Activated B cell treated with CpG ODN at 0.5 μM for 24 hours (primary cell): ENCODE measurements around the gene UBL7. TPM values are rescaled to one million over a fixed set of nuclear protein-coding genes. Genes with fewer than 3 reads are reported as not detected.

Source experiments
- ATAC-seq: fragments of 200-7000 bp; cut with Tn5 transposase; one replicate; pipeline ENCODE4 v1.10.0; 2021; ENCODE audit warnings: low read depth, mild to moderate bottlenecking, moderate library complexity
- CTCF ChIA-PET: fragments of 350-600 bp; sonication (Branson Sonifier 250); formaldehyde crosslinking; loops from one replicate; lab custom pipeline; 2021; ENCODE audit warnings: antibody characterized with exemption; lab: Charles Lee
- POLR2A ChIA-PET: fragments of 350-600 bp; sonication (Branson Sonifier 250); formaldehyde crosslinking; loops from one replicate; lab custom pipeline; 2021; ENCODE audit warnings: antibody characterized with exemption; lab: Charles Lee
- DNase-seq: peaks from one replicate; pipeline ENCODE4 v3.0.0; 2022
- H3K27ac Mint-ChIP-seq: one replicate; pipeline ENCODE4 v1.8.0; 2020; ENCODE audit warnings: mixed read lengths
- H3K27me3 Mint-ChIP-seq: one replicate; pipeline ENCODE4 v1.8.0; 2021; ENCODE audit warnings: mixed read lengths
- H3K36me3 Mint-ChIP-seq: one replicate; pipeline ENCODE4 v1.8.0; 2021; ENCODE audit warnings: low read depth, mixed read lengths
- H3K4me1 Mint-ChIP-seq: one replicate; pipeline ENCODE4 v1.8.0; 2021; ENCODE audit warnings: mixed read lengths
- H3K4me3 Mint-ChIP-seq: one replicate; pipeline ENCODE4 v1.8.0; 2020; ENCODE audit warnings: mild to moderate bottlenecking, mixed read lengths
- H3K9me3 Mint-ChIP-seq: one replicate; pipeline ENCODE4 v1.8.0; 2020; ENCODE audit warnings: mixed read lengths
- intact Hi-C: fragments of 100-400 bp; cut with micrococcal nuclease; formaldehyde crosslinking; loops from one replicate; pipeline ENCODE4 v1.15.1; 2024
- total RNA-seq: library from RNA; stranded (reverse); gene quantifications from 2 replicates; pipeline ENCODE4 v1.2.3, GENCODE V29; 2022
- TF ChIP-seq, protein P1 (sequence below): fragments of 200-600 bp; IDR thresholded peaks from one replicate; pipeline ENCODE4 v1.8.0; 2022; ENCODE audit warnings: antibody characterized with exemption, mild to moderate bottlenecking

Gene UBL7
- total RNA-seq, 1 donor from 2014 or later, result 48.8 TPM

DNA sequence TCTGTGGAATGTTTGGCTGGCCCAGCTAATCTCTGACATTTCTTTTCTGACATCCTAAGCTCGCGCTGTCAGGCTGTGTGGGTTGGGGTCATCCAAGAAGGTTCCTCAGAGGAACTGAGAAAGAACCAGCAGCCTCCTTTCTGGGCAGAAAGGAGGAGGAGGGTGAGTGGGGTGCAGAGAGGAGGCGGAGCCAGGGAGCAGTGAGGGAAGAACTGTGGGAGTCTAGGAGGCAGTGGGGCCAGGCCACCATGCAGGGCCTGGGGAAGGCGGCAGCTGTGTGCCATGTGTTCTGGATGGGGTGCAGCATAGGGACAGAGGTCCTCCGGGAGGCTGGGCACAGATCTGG lies 32.5 kb downstream of the UBL7 start:
- peak overlapping the region; percentile 84 for H3K27ac Mint-ChIP-seq
- H3K36me3 Mint-ChIP-seq, result peaks cover 84% of the 10 kb centered on the region
- H3K4me3 Mint-ChIP-seq, result peak overlapping the region; percentile 96
- CTCF ChIA-PET, result interaction anchor here (1.1 to 17.7 kb wide), 3 partner anchors 11 to 48 kb away, joined by 3 to 403 read pairs (median 9); no protein-coding TSS in a partner anchor
- intact Hi-C loops, result no loop called here
- POLR2A ChIA-PET, result interaction anchor here (0.5 to 12.1 kb wide), 6 partner anchors 23 to 666 kb away, joined by 3 to 214 read pairs (median 8); no protein-coding TSS in a partner anchor
- ATAC-seq (peak; percentile 29), DNase-seq (no peak)
- no peaks in the 10 kb centered on the region for H3K9me3 Mint-ChIP-seq
- no peaks in the 10 kb centered on the region for H3K27me3 Mint-ChIP-seq
- peaks cover 92% of the 10 kb centered on the region for H3K4me1 Mint-ChIP-seq
- TF ChIP-seq, protein P1, sequence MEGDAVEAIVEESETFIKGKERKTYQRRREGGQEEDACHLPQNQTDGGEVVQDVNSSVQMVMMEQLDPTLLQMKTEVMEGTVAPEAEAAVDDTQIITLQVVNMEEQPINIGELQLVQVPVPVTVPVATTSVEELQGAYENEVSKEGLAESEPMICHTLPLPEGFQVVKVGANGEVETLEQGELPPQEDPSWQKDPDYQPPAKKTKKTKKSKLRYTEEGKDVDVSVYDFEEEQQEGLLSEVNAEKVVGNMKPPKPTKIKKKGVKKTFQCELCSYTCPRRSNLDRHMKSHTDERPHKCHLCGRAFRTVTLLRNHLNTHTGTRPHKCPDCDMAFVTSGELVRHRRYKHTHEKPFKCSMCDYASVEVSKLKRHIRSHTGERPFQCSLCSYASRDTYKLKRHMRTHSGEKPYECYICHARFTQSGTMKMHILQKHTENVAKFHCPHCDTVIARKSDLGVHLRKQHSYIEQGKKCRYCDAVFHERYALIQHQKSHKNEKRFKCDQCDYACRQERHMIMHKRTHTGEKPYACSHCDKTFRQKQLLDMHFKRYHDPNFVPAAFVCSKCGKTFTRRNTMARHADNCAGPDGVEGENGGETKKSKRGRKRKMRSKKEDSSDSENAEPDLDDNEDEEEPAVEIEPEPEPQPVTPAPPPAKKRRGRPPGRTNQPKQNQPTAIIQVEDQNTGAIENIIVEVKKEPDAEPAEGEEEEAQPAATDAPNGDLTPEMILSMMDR, result no peak

DNA sequence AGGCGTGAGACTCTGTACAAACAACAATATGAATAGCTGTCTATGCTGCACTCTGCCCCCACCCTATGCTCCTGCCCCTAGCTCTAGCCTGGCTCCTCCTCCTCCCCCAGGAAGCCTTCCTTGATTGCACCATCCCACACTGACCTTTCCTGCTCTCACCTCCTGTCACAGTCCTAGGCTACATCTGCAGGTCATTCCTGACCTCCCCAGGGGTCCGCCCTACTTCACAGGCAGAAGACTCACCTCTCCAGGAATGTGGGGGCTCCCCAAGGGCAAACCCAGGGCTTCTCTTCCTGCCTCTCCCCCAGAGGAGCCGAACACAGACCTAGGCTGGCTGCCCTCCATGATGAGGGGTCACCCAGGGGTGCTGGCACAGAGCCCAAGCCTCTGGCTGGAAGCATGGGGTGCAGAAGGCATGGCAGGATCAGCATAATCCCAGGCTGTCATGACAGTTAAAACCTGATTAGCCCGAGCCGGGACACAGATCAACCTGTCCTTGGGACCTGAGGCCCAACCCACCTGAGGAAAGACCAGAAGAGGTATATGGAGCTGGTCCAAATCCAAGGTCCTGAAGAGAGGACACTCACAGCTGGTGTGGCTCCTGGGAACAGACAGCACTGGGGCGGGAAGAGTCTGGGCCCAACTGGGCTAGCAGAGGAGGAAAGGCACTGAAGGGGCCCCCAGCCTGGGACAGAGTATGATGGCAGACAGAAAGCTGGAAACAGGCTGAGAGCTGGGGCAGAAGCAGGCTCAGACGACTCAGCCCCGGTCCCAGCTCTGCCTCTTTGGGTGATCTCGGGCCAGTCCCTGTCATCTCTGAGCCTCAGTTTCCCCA lies 33.1 kb downstream of the UBL7 start:
- Mint-ChIP-seq H3K9me3 (no peaks in the 10 kb centered on the region), H3K4me1 (peaks cover 98% of the 10 kb centered on the region), H3K4me3 (peak overlapping the region; percentile 96), H3K36me3 (peaks cover 87% of the 10 kb centered on the region), H3K27ac (peak overlapping the region; percentile 84), H3K27me3 (no peaks in the 10 kb centered on the region)
- ChIA-PET POLR2A (interaction anchor here (0.5 to 12.1 kb wide), 8 partner anchors 9 to 667 kb away, joined by 3 to 214 read pairs (median 6); no protein-coding TSS in a partner anchor), CTCF (interaction anchor here (1.5 to 17.7 kb wide), 2 partner anchors 25 to 48 kb away, joined by 3 to 403 read pairs; no protein-coding TSS in a partner anchor)
- TF ChIP-seq, protein P1, result no peak
- DNase-seq, result no peak
- no peak for ATAC-seq
- intact Hi-C loops, result no loop called here

DNA sequence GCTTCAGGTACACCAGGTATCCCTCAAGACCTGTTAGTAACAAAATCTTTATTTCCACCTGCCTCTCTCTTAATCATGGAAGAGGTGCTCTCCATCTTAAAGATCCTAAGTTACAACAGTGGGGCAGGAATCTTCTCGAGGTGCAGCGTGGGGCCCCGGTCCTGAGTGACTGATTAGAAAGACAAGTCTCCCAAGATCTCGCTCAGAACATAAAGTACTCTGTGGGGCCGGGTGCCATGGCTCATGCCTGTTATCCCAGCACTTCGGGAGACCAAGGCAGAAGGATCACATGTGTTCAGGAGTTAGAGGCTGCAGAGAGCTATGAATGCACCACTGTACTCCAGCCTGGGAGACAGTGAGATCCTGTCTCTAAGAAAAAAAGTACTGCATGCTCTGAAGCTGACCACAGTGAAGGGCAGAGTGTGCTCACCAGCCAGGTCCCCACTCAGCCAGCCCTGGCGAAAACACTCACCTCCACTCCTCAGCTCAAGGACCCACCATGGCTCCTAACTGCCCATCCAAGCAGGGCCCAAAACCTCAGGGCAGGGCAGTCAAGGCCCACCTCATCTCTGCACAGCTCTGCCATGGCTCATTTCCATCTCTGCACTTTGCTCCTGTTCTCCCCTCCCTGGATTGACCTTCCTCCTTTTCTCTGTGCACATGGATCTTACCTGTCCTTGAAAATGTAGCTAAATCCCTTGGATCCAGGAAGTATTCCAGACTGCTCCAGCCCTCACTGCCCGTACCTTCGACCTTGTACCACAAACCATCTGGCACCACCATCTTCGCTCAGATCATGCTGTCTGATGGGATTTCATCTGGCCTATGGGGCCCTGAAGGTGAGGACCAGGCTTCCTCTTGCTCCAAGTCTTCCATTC lies 34.3 kb downstream of the UBL7 start:
- POLR2A ChIA-PET, result interaction anchor here (0.6 to 12.1 kb wide), 7 partner anchors 8 to 579 kb away, joined by 3 to 214 read pairs (median 3); no protein-coding TSS in a partner anchor
- no peaks in the 10 kb centered on the region for H3K9me3 Mint-ChIP-seq
- no peak for ATAC-seq
- H3K4me3 Mint-ChIP-seq, result peak overlapping the region; percentile 50
- peak overlapping the region; percentile 80 for H3K27ac Mint-ChIP-seq
- H3K36me3 Mint-ChIP-seq, result peaks cover 84% of the 10 kb centered on the region
- CTCF ChIA-PET, result interaction anchor here (1.5 to 17.7 kb wide), 3 partner anchors 24 to 373 kb away, joined by 3 to 403 read pairs (median 3); no protein-coding TSS in a partner anchor
- peaks cover 100% of the 10 kb centered on the region for H3K4me1 Mint-ChIP-seq
- H3K27me3 Mint-ChIP-seq, result no peaks in the 10 kb centered on the region
- TF ChIP-seq, protein P1, result no peak
- no peak for DNase-seq
- intact Hi-C loops, result no loop called here

DNA sequence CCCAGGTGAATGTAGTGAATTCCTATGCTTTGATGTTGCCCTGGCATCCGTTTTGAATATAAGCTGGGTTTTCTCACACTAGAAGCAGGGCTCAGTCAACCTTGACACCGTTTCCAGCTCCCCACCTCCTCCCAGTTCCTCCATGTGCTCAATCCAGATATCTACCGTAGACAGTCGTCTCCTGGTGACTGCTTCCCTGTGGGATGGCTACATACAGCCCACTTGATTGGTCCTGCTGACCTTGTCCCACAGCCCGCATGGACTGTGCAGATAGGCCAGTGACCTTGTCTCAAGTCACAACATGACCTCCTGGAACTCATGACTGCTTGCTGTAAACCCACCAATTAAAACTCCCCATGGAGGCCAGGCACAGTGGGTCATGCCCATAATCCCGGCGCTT lies 35.3 kb downstream of the UBL7 start:
- Mint-ChIP-seq H3K27ac (peak overlapping the region; percentile 71), H3K36me3 (peaks cover 80% of the 10 kb centered on the region), H3K4me1 (peaks cover 100% of the 10 kb centered on the region), H3K9me3 (no peaks in the 10 kb centered on the region), H3K27me3 (no peaks in the 10 kb centered on the region), H3K4me3 (peak overlapping the region; percentile 38)
- TF ChIP-seq, protein P1, result no peak
- ATAC-seq, result no peak
- intact Hi-C loops, result no loop called here
- CTCF ChIA-PET, result interaction anchor here (1.0 kb wide), 1 partner anchor 22 kb away, joined by 4 read pairs; no protein-coding TSS in a partner anchor
- POLR2A ChIA-PET, result interaction anchor here (1.0 to 12.1 kb wide), 3 partner anchors 21 to 41 kb away, joined by 3 to 214 read pairs (median 164); no protein-coding TSS in a partner anchor
- no peak for DNase-seq
